GM18520 (cell line): ENCODE results near the gene WNT11.
"Not testable (repeated sequence)": the region's sequence is repeated elsewhere in the genome, so short reads cannot be mapped to it uniquely, and the experiment has no call there.

Experiments
- ATAC-seq: cut with Tn5 transposase; IDR thresholded peaks from one replicate; pipeline ENCODE4 v1.9.1; 2021; ENCODE audit not compliant: unreplicated experiment

The WNT11 gene

GRCh38 chr11:76203131-76203925 lies 3.0 kb downstream of the WNT11 start:
- no peak for ATAC-seq

GRCh38 chr11:76201672-76202412 lies 4.5 kb downstream of the WNT11 start:
- ATAC-seq: no peak

- ATAC-seq: no peak
These were observed 5.2 kb downstream of the WNT11 start for GRCh38 chr11:76201056-76201455.

GRCh38 chr11:76200006-76200940 lies 6.0 kb downstream of the WNT11 start:
- ATAC-seq: no peak

- not testable (repeated sequence) for ATAC-seq
These were observed 7.6 kb downstream of the WNT11 start for GRCh38 chr11:76198691-76199090.

GRCh38 chr11:76197941-76198640 lies 8.2 kb downstream of the WNT11 start:
- ATAC-seq: no peak

- no peak for ATAC-seq
These were observed 9.0 kb downstream of the WNT11 start for GRCh38 chr11:76197332-76197731.

- no peak for ATAC-seq
These were observed 9.5 kb downstream of the WNT11 start for GRCh38 chr11:76196849-76197248.

GRCh38 chr11:76194872-76195668 lies 11.2 kb downstream of the WNT11 start:
- no peak for ATAC-seq

GRCh38 chr11:76193219-76193618 lies 13.1 kb downstream of the WNT11 start:
- no peak for ATAC-seq

GRCh38 chr11:76190376-76190775 lies 15.9 kb downstream of the WNT11 start:
- ATAC-seq: no peak

GRCh38 chr11:76189682-76190081 lies 16.6 kb downstream of the WNT11 start:
- no peak for ATAC-seq

GRCh38 chr11:76188873-76189272 lies 17.4 kb downstream of the WNT11 start:
- ATAC-seq: no peak

- no peak for ATAC-seq
These were observed 19.5 kb downstream of the WNT11 start for GRCh38 chr11:76186776-76187279.

GRCh38 chr11:76185931-76186401 lies 20.3 kb downstream of the WNT11 start:
- ATAC-seq: no peak

- no peak for ATAC-seq
These were observed 20.8 kb downstream of the WNT11 start for GRCh38 chr11:76185511-76185910.

GRCh38 chr11:76184551-76184993 lies 21.7 kb downstream of the WNT11 start:
- ATAC-seq: no peak

- no peak for ATAC-seq
These were observed 24.9 kb downstream of the WNT11 start for GRCh38 chr11:76181371-76181770.

- ATAC-seq: no peak
These were observed 27.2 kb downstream of the WNT11 start for GRCh38 chr11:76179147-76179546.
